Stimulated activated CD4-positive, alpha-beta T cell treated with anti-CD3 and anti-CD28 coated beads, Interleukin-1b, Interleukin-23, amount 100 ng/mL, for 4 hours (primary cell): Measurements from ENCODE around the gene MAP3K5.
A peak's percentile ranks its signal among the peaks of the same experiment; 100 is the strongest.
"Not testable (repeated sequence)": the region's sequence is repeated elsewhere in the genome, so short reads cannot be mapped to it uniquely, and the experiment has no call there.

Source experiments
- DNase-seq, 2 donors: peaks; one replicate each; pipeline ENCODE4 v3.0.0-alpha.2; 2020; ENCODE audit warnings: low read depth in 2 of 2

Gene MAP3K5

GRCh38 chr6:136772685-136773472, 19.4 kb downstream of the MAP3K5 start:
- DNase-seq, result no peak

- DNase-seq, result no peak
Observed at GRCh38 chr6:136771306-136771705, 21.0 kb downstream of the MAP3K5 start.

GRCh38 chr6:136769759-136770158, 22.5 kb downstream of the MAP3K5 start:
- DNase-seq, result no peak

- no peak for DNase-seq
Observed at GRCh38 chr6:136769124-136769523, 23.2 kb downstream of the MAP3K5 start.

GRCh38 chr6:136767570-136768309, 24.5 kb downstream of the MAP3K5 start:
- DNase-seq, result no peak

- no peak for DNase-seq
Observed at GRCh38 chr6:136767103-136767502, 25.2 kb downstream of the MAP3K5 start.

- no peak for DNase-seq
Observed at GRCh38 chr6:136766274-136766673, 26.0 kb downstream of the MAP3K5 start.

GRCh38 chr6:136764517-136764993, 27.7 kb downstream of the MAP3K5 start:
- DNase-seq, result no peak

GRCh38 chr6:136763716-136764516, 28.4 kb downstream of the MAP3K5 start:
- DNase-seq, result no peak

- no peak for DNase-seq
Observed at GRCh38 chr6:136763255-136763654, 29.0 kb downstream of the MAP3K5 start.

GRCh38 chr6:136762022-136762975, 30.0 kb downstream of the MAP3K5 start:
- DNase-seq, result no peak

- no peak for DNase-seq
Observed at GRCh38 chr6:136761227-136761922, 30.9 kb downstream of the MAP3K5 start.

- DNase-seq, result not testable (repeated sequence)
Observed at GRCh38 chr6:136760781-136761180, 31.5 kb downstream of the MAP3K5 start.

GRCh38 chr6:136757150-136757549, 35.1 kb downstream of the MAP3K5 start:
- no peak for DNase-seq

- no peak for DNase-seq
Observed at GRCh38 chr6:136754820-136755219, 37.5 kb downstream of the MAP3K5 start.

- DNase-seq, result peak in 1 of 2 donors; percentile 29
Observed at GRCh38 chr6:136753624-136754023, 38.7 kb downstream of the MAP3K5 start.

GRCh38 chr6:136752554-136752953, 39.7 kb downstream of the MAP3K5 start:
- DNase-seq, result no peak

- DNase-seq, result no peak
Observed at GRCh38 chr6:136751991-136752390, 40.3 kb downstream of the MAP3K5 start.

- DNase-seq, result no peak
Observed at GRCh38 chr6:136751522-136751956, 40.7 kb downstream of the MAP3K5 start.
